GM12872 (cell line): Measurements from ENCODE around the gene SERPINA12.

Experiments used
- TF ChIP-seq, protein P1 (sequence below): IDR thresholded peaks from 3 replicates; pipeline ENCODE4 v1.5.1; 2011; ENCODE audit warnings: low read depth, mild to moderate bottlenecking, low read length, moderate library complexity; ENCODE audit not compliant: insufficient read depth

SERPINA12 gene

DNA sequence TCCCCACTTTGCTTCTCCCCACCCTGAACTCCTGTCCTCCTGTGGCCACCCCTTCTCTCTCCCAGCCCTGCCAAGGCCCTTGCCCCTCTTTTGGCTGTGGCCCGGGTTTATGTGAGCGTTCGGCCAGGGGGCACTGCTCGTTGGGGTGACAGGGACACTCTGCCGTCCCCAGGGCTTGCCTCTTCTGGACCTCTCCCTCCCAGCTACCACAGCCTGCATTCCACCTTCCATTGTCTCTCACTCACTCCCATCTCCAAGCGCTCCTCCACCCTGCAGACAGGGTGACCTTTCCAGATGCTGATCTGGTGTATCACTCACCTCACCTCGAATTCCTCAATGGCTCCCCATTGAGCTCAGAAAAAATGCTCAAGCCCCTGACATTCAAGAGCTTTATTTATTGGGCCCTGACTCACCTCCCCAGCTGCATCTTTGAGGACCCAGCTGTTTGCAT is 34.7 kb downstream of the SERPINA12 start:
- TF ChIP-seq, protein P1, sequence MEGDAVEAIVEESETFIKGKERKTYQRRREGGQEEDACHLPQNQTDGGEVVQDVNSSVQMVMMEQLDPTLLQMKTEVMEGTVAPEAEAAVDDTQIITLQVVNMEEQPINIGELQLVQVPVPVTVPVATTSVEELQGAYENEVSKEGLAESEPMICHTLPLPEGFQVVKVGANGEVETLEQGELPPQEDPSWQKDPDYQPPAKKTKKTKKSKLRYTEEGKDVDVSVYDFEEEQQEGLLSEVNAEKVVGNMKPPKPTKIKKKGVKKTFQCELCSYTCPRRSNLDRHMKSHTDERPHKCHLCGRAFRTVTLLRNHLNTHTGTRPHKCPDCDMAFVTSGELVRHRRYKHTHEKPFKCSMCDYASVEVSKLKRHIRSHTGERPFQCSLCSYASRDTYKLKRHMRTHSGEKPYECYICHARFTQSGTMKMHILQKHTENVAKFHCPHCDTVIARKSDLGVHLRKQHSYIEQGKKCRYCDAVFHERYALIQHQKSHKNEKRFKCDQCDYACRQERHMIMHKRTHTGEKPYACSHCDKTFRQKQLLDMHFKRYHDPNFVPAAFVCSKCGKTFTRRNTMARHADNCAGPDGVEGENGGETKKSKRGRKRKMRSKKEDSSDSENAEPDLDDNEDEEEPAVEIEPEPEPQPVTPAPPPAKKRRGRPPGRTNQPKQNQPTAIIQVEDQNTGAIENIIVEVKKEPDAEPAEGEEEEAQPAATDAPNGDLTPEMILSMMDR, result no peak

DNA sequence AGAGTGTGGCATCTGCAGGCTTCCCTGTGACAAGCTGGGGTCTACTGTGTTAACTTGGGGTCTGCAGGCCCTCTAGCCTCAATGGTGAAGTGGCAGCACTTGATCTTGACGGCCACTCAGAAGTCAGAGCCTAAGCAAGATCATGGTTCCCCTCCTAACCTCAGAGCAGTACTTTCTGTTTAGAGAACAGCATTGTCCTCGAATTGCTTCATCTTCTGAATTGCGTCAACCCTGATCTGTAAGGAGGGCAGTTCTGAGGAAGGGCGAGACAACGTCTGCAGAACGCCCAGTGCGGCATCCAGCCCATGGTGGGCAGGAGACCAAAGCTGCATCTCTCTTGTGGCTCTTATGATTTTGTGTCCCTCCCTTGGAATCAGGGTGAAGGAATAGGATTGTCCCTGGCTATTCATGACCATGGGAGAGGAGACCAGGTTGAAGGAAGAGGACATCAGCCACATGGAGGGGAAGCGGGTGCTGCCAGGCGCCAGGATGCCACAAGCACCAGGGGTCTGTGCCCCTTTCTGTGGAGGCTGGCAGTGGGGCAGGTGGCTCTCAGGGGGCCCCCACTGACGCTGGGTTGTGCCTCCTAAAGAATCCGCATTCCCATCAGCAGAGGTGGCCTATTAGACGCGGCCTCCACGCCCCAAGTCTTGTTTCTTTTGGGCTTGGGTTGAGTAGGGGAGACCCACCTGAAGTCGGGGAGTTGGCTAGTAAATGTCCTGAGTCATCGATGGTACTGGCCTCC is 35.4 kb downstream of the SERPINA12 start:
- TF ChIP-seq, protein P1, result no peak

DNA sequence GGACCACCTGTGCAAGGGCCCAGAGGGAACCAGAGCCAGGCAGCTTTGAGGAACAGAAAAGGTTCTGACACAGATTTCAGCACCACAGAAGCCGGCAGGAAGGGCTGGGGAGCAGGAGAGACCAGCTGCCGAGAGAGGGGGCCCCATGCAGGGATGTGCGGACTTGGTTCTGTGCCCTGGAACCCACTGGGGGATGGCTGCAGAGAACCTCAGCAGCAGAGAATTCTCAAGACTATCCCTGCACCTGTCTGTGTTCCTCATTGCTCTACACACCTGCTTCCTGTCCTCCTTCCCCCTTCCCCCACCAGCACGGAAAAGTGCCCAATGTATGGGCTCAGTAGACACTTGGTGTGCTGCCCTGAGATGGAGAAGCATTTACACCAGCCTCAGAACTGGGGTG is 36.4 kb downstream of the SERPINA12 start:
- TF ChIP-seq, protein P1, result no peak

DNA sequence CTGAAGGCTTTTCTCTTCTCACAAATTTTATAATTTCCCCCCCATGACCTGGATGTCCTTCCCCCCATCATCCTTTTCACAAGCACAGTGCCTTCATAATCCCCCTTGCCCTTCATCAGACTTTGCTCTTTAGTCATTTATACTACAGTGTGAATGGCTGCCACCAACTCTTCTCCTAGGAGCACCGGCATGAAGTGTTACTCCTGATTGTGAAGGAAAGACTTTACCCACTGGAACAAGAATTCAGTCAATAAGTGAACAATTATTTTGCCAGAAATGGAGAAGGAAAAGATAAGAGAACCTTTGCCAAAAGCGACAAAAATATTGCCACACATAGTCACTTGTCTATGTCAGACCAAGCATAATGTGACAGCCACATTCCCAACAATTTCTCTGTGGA is 38.2 kb downstream of the SERPINA12 start:
- TF ChIP-seq, protein P1, result no peak

DNA sequence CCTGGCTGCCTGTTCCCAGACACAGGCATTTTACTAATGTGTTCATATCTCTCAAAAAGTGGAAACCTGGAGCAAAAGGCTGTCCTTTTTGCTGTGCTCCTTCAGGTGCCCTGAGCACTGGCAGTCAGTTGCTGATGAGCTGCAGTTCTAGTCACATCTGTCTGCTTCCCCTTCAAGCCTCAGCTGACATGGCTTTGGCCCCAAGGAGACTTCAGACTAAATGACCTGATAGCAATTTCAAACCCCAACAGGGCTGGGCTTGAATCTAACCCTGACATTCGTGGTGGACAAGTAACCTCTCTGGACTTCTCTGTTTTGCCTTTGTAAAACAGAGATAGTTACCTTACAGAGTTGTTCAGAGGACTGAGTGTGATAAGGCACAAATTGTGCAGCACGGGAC is 39.0 kb downstream of the SERPINA12 start:
- TF ChIP-seq, protein P1, result no peak

DNA sequence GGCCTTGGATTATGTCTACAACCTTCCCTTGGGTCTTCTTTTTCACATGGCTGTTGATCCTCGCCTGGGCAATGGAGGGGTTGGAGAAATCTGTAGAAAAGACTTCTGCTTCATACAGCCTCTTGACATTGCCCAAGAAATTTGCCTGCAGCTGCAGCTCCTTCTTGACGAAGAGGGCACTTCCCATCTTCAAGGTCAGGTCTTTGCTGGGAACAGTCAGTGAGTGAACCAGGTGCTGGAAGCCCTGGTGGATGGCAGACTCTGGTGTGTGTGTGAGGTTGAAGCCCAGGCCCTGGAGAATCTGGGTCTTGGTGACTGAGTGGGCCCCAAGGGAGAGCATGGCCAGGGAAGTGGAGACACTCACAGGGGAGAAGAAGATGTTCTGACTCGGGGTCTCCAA is 40.0 kb downstream of the SERPINA12 start:
- TF ChIP-seq, protein P1, result no peak

DNA sequence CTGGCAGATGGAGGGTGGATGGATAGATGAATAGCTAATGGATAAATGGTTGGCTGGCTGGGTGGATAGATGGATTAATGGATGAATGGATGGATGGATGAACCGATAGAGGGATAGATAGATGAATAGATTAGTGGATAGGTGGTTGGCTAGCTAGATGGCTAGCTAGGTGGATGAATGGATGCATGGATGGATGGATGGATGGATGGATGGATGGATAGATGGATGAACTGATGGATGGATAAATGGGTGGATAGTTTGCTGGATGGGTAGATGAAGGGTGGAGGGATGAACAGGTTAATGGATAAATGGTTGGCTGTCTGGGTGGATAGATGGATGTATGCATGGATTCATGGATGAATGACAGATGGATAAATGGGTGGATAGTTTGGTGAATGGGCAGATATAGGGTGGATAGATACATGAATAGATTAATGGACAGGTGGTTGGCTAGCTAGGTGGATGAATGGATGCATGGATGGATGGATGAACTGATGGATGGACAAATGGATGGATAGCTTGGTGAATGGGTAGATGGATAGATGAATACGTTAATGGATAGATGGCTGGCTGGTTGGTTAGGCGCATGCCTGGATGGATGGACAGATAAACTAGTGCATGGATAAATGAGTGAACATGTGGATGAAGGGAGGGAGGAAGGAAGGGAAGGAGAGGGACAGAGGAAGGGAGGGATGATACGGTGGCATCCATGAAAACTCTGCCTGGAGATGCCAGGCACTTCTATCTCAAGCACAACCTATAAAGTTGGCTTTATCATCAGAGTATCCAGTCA is 41.3 kb downstream of the SERPINA12 start:
- TF ChIP-seq, protein P1, result no peak
